ENCODE data around the gene PHKB. TPM values are rescaled to one million over a fixed set of nuclear protein-coding genes. Genes with fewer than 3 reads are reported as not detected.

Gene PHKB
- total RNA-seq, 1 donor from 2014 or later: 57.7 TPM

GRCh38 chr16:47568351-47568750, 107.2 kb downstream of the PHKB start:
- H3K27ac Mint-ChIP-seq (ENCODE audit: unreplicated experiment): no peak overlapping the region
- H3K4me1 Mint-ChIP-seq (ENCODE audit: low read depth): peaks cover 12% of the 10 kb centered on the region
- peaks cover 10% of the 10 kb centered on the region for H3K9me3 Mint-ChIP-seq (ENCODE audit: low read depth)
- no peaks in the 10 kb centered on the region for H3K27me3 Mint-ChIP-seq (ENCODE audit: low read depth)
- TF ChIP-seq CTCF (IDR thresholded peaks at IDR 0.05): no peak
- H3K36me3 Mint-ChIP-seq (ENCODE audit: low read depth): peaks cover 8% of the 10 kb centered on the region
- no peak overlapping the region for H3K4me3 Mint-ChIP-seq (ENCODE audit: unreplicated experiment)
- DNase-seq (ENCODE audit: low spot score): no peak

DNA sequence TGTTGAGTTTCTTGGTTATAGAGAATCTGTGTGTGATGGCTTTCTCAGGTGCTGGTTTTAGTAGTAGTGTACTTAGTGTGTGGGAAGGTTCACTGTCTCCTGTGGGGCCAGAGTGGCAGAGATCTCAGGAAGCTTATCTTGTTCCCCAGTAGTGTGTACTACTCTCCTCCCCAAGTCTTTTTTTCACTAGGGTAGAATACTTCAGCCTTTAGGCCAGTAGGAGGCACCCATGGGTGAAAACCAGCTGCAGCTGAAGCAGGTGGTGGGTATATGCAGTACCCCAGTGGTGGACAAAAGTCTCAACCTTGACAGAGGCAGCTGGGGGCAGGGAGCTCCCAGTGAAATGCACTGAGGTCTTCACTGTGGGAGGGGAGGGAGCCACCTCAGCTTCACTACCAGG, 109.9 kb downstream of the PHKB start:
- Mint-ChIP-seq H3K27ac (ENCODE audit: unreplicated experiment) (no peak overlapping the region), H3K4me3 (ENCODE audit: unreplicated experiment) (no peak overlapping the region), H3K9me3 (ENCODE audit: low read depth) (peaks cover 11% of the 10 kb centered on the region), H3K36me3 (ENCODE audit: low read depth) (peaks cover 6% of the 10 kb centered on the region), H3K27me3 (ENCODE audit: low read depth) (no peaks in the 10 kb centered on the region), H3K4me1 (ENCODE audit: low read depth) (peaks cover 10% of the 10 kb centered on the region)
- DNase-seq (ENCODE audit: low spot score): no peak
- TF ChIP-seq CTCF (IDR thresholded peaks at IDR 0.05): peak; percentile 16

DNA sequence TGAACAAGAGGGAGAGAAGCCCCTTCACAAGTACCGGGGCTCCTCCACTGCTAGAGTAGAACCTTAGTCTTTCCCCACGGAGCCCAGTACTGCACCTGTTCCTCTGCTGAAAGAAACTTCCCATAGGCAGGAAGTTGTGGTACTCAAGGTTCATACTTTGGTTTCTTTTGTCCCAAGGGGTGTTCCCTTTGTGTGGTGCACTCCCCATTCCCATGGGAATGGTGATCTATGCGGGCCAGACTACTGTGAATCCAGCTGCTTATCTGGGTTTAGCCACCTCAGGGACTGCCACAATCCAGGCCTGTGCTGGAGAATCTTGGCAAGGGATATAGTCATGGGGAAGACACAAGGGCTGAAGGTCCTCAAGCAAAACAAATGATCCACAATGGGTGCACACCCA, 110.6 kb downstream of the PHKB start:
- peaks cover 9% of the 10 kb centered on the region for H3K9me3 Mint-ChIP-seq (ENCODE audit: low read depth)
- peaks cover 9% of the 10 kb centered on the region for H3K4me1 Mint-ChIP-seq (ENCODE audit: low read depth)
- TF ChIP-seq CTCF (IDR thresholded peaks at IDR 0.05): no peak
- peaks cover 3% of the 10 kb centered on the region for H3K36me3 Mint-ChIP-seq (ENCODE audit: low read depth)
- H3K27ac Mint-ChIP-seq (ENCODE audit: unreplicated experiment): no peak overlapping the region
- H3K27me3 Mint-ChIP-seq (ENCODE audit: low read depth): no peaks in the 10 kb centered on the region
- H3K4me3 Mint-ChIP-seq (ENCODE audit: unreplicated experiment): no peak overlapping the region
- no peak for DNase-seq (ENCODE audit: low spot score)

DNA sequence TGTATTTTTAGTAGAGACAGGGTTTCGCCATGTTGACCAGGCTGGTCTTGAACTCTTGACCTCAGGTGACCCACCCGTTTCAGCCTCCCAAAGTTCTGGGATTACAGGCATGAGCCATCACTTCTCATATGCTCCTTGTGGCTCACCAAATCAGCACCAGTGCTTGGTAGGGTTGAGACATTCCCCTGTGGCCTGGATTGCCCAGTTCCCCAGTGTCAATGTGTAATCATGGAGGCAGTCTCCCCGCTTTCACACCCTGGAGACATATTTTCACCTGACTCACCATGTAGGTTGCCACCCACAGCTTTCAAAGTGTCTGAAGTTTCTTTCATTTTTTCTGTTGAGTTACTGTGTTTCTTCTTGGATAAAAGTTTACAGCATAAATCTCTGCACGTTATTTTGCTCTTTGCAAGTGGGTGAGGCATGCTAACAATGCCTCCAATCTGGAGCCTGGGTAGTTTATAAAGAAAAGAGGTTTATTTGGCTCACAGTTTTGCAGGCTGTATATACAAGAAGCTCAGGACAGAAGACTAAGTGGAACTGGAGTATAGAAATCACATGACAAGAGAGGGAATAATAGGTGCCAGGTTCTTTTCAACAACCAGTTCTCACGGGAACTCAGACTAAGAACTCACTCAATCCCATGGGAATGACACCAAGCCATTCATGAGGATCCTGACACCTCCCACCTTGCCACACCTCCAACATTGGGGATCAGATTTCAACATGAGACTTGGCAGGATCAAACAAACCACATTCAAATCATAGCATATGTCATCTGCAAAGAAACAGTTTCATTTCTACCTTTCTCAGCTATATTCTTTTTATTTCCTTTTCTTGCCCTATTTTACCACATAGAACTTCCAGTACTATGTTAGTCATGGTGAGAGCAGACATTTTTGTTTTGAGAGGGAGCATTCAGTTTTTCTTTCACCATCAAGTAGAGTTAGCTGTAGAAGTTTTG, 113.2 kb downstream of the PHKB start:
- DNase-seq (ENCODE audit: low spot score): no peak
- H3K27ac Mint-ChIP-seq (ENCODE audit: unreplicated experiment): peak overlapping the region; percentile 60
- H3K4me1 Mint-ChIP-seq (ENCODE audit: low read depth): peaks cover 14% of the 10 kb centered on the region
- TF ChIP-seq CTCF (IDR thresholded peaks at IDR 0.05): no peak
- no peaks in the 10 kb centered on the region for H3K27me3 Mint-ChIP-seq (ENCODE audit: low read depth)
- H3K36me3 Mint-ChIP-seq (ENCODE audit: low read depth): peaks cover 2% of the 10 kb centered on the region
- peaks cover 9% of the 10 kb centered on the region for H3K9me3 Mint-ChIP-seq (ENCODE audit: low read depth)
- no peak overlapping the region for H3K4me3 Mint-ChIP-seq (ENCODE audit: unreplicated experiment)

- no peaks in the 10 kb centered on the region for H3K27me3 Mint-ChIP-seq (ENCODE audit: low read depth)
These were observed 115.9 kb downstream of the PHKB start for GRCh38 chr16:47577029-47577428.

More at GRCh38 chr16:47577029-47577428, 115.9 kb downstream of the PHKB start:
- Mint-ChIP-seq H3K36me3 (ENCODE audit: low read depth) (no peaks in the 10 kb centered on the region), H3K4me3 (ENCODE audit: unreplicated experiment) (no peak overlapping the region), H3K4me1 (ENCODE audit: low read depth) (peaks cover 14% of the 10 kb centered on the region), H3K9me3 (ENCODE audit: low read depth) (peaks cover 9% of the 10 kb centered on the region), H3K27ac (ENCODE audit: unreplicated experiment) (no peak overlapping the region)
- no peak for DNase-seq (ENCODE audit: low spot score)
- TF ChIP-seq CTCF (IDR thresholded peaks at IDR 0.05): no peak
